A549 (cell line): Measurements from ENCODE around the gene TRIM24.

Experiments
- CBX2 ChIP-seq: fragments of 200-600 bp; sonication (generic); IDR thresholded peaks from 2 replicates; pipeline ENCODE4 v1.6.1; 2016; ENCODE audit warnings: low read depth, mild to moderate bottlenecking, borderline replicate concordance
- CHD2 ChIP-seq: fragments of 150-350 bp; IDR thresholded peaks from 2 replicates; pipeline ENCODE4 v1.6.1; 2014; ENCODE audit warnings: low read length; ENCODE audit not compliant: partially characterized antibody
- CTCF ChIP-seq: fragments of >200 bp; sonication (Bioruptor Twin); formaldehyde crosslinking; IDR thresholded peaks from 3 replicates; pipeline ENCODE4 v1.5.1; 2016
- JUN ChIP-seq, 2 experiments: fragments of >200 bp; sonication (Bioruptor Twin); formaldehyde crosslinking; IDR thresholded peaks; 2 replicates in 1 of 2; 3 replicates in 1 of 2; pipeline ENCODE4 v1.6.1; 2016 to 2017
- POLR2A ChIP-seq: IDR thresholded peaks from 2 replicates; pipeline ENCODE4 v1.6.1; 2012; ENCODE audit warnings: mild to moderate bottlenecking, low read length
- RARB ChIP-seq: fragments of 250-450 bp; sonication (Bioruptor Pico); IDR thresholded peaks from 2 replicates; pipeline ENCODE4 v1.8.0; 2021; ENCODE audit warnings: mild to moderate bottlenecking, moderate library complexity
- RCOR1 ChIP-seq: fragments of 150-350 bp; IDR thresholded peaks from 2 replicates; pipeline ENCODE4 v1.6.1; 2014; ENCODE audit warnings: antibody characterized with exemption, low read length, low read depth
- USF2 ChIP-seq: fragments of 450-650 bp; IDR thresholded peaks from 2 replicates; pipeline ENCODE4 v1.6.1; 2014; ENCODE audit warnings: antibody characterized with exemption
- TF ChIP-seq, protein P1 (sequence below): fragments of 250-450 bp; sonication (Bioruptor Pico); IDR thresholded peaks from 2 replicates; pipeline ENCODE4 v1.5.0; 2021; ENCODE audit warnings: mild to moderate bottlenecking, moderate library complexity, borderline replicate concordance
- TF ChIP-seq, protein P2 (sequence below): fragments of 150-350 bp; IDR thresholded peaks from 2 replicates; pipeline ENCODE4 v1.6.1; 2014; ENCODE audit warnings: low read depth, mild to moderate bottlenecking, low read length

DNA sequence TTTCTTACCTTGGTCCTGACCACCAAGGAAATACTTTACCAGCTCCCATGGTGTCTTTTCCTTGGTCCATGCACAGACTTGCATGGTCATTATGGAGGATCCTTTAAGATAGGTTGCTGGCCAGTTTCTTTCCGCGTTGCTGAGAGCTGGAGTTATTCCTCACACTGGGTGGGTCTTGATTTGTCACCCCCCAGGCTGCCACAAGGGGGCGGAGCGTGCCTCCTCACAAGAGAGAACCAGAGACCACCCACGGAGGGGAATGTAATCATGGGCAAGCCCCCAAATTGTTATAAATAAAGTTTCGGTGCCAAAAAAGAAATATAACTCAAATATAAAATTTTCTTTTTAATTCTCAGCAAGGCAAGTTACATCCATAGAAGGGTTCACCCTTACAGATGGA lies 10.5 kb upstream of the TRIM24 start:
- no peak for TF ChIP-seq RARB (CRISPR knock-in tag)
- no peak for TF ChIP-seq POLR2A
- TF ChIP-seq CHD2 = no peak
- TF ChIP-seq CBX2 = no peak
- 0 out of 3 replicates have a peak, but pooled peaks have one; percentile 19 for TF ChIP-seq CTCF
- TF ChIP-seq, protein P1, sequence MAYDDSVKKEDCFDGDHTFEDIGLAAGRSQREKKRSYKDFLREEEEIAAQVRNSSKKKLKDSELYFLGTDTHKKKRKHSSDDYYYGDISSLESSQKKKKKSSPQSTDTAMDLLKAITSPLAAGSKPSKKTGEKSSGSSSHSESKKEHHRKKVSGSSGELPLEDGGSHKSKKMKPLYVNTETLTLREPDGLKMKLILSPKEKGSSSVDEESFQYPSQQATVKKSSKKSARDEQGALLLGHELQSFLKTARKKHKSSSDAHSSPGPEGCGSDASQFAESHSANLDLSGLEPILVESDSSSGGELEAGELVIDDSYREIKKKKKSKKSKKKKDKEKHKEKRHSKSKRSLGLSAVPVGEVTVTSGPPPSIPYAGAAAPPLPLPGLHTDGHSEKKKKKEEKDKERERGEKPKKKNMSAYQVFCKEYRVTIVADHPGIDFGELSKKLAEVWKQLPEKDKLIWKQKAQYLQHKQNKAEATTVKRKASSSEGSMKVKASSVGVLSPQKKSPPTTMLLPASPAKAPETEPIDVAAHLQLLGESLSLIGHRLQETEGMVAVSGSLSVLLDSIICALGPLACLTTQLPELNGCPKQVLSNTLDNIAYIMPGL (CRISPR knock-in tag) = no peak
- TF ChIP-seq, protein P2, sequence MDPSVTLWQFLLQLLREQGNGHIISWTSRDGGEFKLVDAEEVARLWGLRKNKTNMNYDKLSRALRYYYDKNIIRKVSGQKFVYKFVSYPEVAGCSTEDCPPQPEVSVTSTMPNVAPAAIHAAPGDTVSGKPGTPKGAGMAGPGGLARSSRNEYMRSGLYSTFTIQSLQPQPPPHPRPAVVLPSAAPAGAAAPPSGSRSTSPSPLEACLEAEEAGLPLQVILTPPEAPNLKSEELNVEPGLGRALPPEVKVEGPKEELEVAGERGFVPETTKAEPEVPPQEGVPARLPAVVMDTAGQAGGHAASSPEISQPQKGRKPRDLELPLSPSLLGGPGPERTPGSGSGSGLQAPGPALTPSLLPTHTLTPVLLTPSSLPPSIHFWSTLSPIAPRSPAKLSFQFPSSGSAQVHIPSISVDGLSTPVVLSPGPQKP = no peak
- no peak for TF ChIP-seq RCOR1
- TF ChIP-seq USF2 = no peak
- TF ChIP-seq JUN (IDR thresholded peaks at IDR 0.05) = no peak
